ENCODE results near the gene ADAMTS5.

ADAMTS5 gene

DNA sequence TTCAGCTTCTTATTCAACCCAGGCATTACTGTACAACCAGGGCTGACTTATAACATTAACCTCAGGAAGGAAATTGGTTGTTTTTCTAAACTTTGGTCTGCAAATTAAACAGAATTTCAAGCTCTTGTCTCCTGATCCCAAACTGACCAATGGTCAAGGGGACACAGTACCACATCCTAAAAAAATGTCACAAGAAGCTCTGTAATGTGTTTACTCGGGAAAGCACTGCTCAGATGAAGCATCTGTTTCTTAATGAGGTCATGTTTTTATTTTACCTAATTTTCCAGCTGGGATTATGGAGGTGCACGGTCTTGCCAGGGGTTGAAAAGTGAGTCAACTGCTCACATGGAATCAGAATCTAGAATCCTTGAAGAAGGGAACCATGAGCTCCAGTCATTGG is 18.7 kb downstream of the ADAMTS5 start:
- DNase-seq (ENCODE audit: low spot score): no peak

GRCh38 chr21:26946744-26947446 is 20.0 kb downstream of the ADAMTS5 start:
- DNase-seq (ENCODE audit: low spot score): no peak

GRCh38 chr21:26945916-26946675 is 20.8 kb downstream of the ADAMTS5 start:
- DNase-seq (ENCODE audit: low spot score): no peak

DNA sequence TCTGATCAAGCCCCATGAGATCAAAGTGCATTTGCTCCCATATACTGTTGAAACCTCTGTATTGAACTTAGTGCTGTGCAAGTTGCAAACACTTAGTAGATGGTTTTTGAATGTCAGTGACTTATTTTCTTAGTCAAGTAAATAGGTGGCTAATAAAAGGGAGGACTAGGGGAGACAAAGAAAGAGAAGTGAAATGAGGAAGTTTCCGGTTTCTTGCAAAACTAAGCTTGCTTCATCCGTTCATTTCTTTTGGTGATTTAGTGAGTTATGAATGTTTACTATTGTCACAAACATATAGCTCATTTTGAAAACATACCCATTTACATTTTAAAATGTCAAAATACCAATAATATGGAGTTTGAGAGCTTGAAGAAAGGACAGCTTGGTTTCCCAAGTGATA is 23.0 kb downstream of the ADAMTS5 start:
- no peak for DNase-seq (ENCODE audit: low spot score)

- no peak for DNase-seq (ENCODE audit: low spot score)
Measured at GRCh38 chr21:26941421-26941820, 25.5 kb downstream of the ADAMTS5 start.

DNA sequence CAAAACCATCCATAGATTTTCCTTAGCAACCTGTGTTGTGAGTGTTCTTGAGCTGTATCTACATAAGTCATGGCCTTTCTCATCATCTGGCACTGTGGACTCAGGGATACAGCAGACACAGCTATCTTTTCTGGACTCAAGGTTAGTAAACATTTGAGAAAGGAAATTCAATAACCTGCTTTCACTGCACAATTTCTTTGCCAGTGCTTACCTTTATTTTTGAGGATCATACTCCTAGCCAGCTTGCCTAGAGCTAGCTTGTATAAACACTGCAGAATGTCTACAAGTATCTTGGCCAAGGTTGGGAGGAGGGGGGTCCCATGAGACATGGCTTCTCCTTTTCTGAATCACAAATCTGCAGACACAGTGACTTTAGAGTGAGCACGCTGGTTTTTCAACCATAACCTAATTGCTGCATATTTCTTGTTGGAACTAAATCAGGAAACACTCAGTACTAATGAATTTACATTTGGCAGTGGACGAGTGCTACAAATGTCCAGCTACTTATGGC is 27.2 kb downstream of the ADAMTS5 start:
- DNase-seq (ENCODE audit: low spot score): no peak

DNA sequence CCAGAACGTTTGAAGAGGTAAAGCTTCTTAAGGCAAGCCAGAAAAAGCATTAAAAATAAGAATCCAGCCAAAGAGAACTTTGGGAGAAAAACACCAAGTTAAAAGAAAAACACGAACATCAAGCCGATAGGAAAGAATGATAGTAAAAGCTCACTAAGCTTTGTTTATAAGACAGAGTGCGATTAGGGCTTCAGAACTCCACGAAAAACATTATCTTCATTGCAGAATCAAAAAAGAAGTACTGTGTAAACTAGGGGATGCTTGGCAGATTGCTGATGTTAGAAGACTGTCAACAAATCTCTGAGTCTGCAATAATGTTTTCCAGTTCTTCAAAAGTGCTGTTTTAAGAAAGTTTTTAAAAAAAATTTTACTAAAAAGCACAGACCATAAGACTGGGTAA is 30.2 kb downstream of the ADAMTS5 start:
- DNase-seq (ENCODE audit: low spot score): no peak

- DNase-seq (ENCODE audit: low spot score): no peak
Measured at GRCh38 chr21:26935977-26936376, 30.9 kb downstream of the ADAMTS5 start.

- no peak for DNase-seq (ENCODE audit: low spot score)
Measured at GRCh38 chr21:26934383-26934782, 32.5 kb downstream of the ADAMTS5 start.

DNA sequence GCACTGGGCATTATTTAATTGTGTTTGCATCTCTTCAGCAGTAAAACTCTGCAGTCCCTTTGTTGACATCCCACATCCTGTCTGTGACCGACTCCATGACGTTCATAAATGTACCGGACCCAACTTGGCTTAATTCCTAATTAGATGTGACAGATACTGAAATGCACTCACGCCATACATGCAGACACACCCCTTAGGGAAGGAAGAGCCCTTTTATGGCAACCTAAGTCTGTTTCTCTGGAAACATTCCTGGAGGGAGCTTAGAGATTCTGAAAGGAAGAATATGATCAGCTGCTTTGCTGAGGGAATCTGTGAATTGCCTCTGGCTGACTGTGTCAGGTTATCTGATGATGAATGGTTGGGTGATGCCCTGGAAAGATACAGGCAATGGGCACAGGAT is 33.4 kb downstream of the ADAMTS5 start:
- no peak for DNase-seq (ENCODE audit: low spot score)

DNA sequence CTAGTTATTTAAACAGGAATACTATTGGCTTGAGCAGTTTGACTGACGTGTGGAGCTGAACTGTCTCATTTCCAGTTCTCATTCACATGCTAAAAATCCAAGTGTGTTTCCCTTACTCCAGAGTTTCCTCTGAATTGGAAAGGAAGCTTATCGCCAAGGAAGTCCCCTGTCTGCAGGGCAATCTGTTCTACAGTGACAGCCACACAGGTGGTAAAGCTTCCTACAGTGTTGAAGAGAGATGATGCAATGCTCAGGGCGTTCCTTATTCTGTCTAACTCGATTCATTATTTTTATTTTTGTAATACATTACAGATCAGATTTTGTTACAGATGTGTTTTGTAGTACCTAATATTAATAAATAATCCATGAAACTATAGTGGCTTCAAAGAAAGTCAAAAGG is 41.3 kb downstream of the ADAMTS5 start:
- DNase-seq (ENCODE audit: low spot score): no peak

DNA sequence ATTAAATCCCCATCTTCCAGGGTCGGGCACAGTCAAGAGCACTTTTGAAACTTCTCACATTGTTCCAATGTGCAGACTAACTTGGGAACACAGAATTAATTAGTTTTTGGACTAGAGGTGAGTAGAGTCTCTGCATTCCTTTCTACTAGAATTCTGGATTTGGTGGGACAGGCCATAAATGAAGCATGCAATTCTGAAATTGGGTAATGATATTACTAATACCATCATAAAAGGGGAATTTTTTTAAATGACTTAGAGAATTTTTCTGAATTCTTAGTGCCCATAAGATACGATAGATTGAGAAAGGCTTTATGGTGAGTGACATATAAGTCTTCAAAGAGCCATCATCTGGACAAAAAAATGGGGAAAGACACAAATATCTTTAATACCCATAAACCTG is 41.8 kb downstream of the ADAMTS5 start:
- no peak for DNase-seq (ENCODE audit: low spot score)

DNA sequence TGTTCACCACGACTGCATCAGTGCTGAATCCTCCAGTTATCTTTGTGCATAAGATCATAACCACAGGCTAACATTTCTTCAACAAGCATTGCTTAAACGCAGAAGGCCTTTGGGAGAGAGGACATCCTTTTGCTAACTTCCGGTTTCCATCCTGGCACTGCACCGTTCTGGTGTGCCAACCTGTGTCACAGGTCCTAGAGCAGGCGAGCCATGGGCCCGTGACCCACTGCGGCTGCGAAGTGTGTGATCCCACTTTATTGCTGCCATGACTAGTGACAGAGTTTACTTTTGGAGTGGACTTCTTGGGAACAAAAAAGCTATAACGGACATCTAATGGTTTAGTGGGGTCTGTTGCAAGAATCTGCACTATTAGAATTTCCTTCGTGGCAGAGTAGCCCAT is 42.9 kb downstream of the ADAMTS5 start:
- no peak for DNase-seq (ENCODE audit: low spot score)

DNA sequence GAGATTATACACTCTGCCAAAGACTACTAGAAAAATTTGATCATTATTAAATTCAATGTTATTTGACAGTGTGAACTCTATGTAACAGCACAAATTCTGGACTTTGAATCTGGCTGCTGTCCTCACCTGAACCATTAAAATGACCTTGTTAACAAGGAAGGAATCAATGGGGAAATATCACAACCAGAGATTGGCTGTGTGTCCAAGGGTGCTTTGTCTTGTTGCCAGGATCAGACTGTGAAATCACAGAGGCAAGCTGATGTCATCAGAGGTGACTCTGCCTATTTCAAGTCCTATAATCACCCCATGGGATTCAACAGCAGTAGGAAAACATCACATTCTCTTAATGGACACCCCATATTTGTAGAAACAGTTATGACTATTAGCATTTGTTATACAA is 46.8 kb downstream of the ADAMTS5 start:
- DNase-seq (ENCODE audit: low spot score): no peak

DNA sequence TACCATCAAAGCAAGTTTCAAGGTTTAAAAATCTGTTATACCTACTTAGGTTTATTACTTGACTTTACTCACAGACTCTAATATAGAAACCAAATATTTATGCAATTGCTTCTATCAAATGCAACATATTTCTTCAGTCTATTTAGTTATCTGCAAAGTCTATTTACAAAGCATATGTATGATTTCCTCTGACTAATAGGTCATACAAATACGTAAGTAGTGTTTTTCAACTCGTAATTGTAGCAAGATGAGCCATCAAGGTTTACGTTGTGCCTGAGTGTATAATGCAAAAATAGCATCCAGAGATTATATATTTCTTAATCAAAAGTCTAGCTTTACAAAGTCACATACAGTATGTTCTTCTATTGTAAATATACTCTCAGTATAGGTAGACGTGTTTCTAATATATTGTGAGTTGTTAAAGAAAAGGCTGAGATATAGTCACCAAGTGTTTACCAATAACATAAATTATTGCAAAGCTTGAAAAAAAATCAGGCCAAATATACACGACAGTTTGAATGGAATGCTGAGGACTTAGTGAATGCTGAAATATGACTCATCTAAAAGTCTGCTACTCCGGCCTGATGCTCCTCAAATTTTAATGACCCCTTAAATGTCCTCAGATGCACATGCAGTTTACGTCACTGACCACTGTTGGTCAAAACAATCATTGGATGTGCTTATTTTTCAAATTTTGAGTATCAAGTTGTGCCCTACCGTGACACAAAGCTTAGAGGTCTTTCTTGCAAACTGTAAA is 48.4 kb downstream of the ADAMTS5 start:
- no peak for DNase-seq (ENCODE audit: low spot score)

DNA sequence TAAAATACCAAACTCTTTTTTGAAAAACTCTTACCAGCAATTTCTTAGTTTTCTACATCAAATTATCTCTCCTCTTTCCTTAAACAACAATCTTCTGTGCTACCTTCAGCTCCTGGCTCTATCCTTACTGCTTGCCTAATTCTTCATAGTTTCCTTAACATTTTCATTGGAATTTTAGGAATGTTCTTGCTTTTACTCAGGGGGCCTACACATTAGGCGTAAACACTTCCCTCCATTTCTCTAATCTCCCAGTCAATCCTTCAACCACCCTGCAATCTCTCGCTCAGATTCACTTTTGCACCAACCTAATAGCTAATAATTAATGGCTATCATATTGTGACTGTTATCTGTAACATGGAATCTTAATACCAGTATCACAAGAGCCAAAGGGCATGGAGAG is 50.1 kb downstream of the ADAMTS5 start:
- no peak for DNase-seq (ENCODE audit: low spot score)

DNA sequence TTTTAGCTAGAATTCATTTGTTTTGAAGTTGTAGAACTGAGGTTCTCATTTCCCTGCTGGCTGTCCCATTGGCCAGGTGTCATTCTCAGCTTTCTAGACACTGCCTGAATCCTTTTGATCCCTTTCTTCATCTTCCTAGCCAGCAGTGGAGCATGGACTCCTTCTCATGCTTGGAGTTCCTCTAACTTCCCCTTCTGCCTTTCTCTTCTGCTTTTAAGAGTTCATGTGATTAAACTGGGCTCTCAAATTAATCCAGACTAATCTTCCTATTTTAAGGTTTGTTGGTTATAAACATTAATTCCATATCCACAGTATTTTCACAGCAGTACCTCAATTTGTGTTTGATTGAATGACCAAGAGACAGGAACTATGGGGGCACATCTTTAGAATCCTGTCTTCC is 52.3 kb downstream of the ADAMTS5 start:
- DNase-seq (ENCODE audit: low spot score): no peak

GRCh38 chr21:26912466-26912865 is 54.4 kb downstream of the ADAMTS5 start:
- DNase-seq (ENCODE audit: low spot score): no peak

DNA sequence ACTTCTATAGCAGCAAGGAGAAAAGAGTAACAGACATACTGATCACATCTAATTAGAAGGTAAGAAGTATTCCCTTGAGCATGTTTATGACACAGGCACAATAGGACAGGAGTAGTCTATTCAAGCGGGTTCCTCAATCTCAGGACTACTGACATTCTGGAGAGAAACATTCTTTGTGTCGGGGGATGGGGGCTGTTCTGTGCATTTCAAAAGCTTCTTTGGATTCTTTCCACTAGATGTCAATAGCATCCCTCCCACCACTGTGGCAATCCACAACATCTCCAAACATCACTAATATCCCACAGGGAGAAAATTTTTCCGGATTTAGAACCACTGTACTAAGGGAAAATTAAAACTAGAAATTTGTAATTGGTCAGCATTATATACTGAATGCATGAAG is 56.9 kb downstream of the ADAMTS5 start:
- DNase-seq (ENCODE audit: low spot score): no peak

DNA sequence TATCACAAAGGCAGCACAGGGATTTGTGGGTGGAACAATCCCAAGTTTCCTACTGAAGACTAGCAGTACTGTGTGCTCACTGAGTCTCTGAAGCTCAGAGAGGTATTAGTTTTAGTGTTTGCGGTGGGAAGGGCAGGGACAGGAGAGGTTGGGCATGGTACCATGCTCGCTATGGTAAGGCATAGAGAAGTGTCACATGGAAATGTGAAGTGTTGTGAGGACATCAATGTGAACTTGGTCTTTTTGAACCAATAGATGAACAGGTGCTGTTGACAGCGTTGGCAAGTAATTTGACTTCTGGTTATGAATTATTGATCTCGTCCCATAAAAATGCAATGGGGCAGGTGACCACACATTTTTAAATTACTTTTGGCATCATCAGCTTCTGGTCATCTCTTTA is 65.9 kb downstream of the ADAMTS5 start:
- no peak for DNase-seq (ENCODE audit: low spot score)

GRCh38 chr21:26892151-26892550 is 74.7 kb downstream of the ADAMTS5 start:
- no peak for DNase-seq (ENCODE audit: low spot score)

- DNase-seq (ENCODE audit: low spot score): no peak
Measured at GRCh38 chr21:26888931-26889330, 78.0 kb downstream of the ADAMTS5 start.

DNA sequence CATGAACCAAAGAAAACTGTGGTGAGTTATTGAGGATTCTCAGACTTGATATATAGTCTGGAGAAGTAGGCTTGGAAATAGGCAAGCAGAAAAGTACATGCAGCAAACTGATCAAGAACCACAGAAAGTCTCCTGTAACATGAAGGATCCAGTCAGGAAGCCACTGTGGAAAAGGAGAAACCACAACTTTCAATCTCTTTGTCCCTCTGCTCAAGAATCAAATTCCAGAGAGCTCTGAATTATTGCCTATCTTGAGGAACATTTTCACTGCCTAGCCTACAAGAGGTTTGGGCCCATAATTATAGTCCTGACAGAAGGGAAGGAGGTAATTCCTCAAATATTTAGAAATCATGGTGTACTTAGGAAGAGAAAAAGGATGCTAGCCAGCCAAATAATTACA is 78.6 kb downstream of the ADAMTS5 start:
- DNase-seq (ENCODE audit: low spot score): no peak
